Measurements from ENCODE around the gene NR2C2AP.
A peak's percentile ranks its signal among the peaks of the same experiment; 100 is the strongest.
"Not testable (repeated sequence)": the region's sequence is repeated elsewhere in the genome, so short reads cannot be mapped to it uniquely, and the experiment has no call there.

NR2C2AP gene

GRCh38 chr19:19226663-19227062, 23.4 kb upstream of the NR2C2AP start:
- no peak overlapping the region for H3K4me3 ChIP-seq (ENCODE audit: low read length)
- H3K4me2 ChIP-seq (ENCODE audit: low read length), result no peak overlapping the region
- no peak overlapping the region for H3K9ac ChIP-seq (ENCODE audit: low read depth, low read length)
- H3K27me3 ChIP-seq (ENCODE audit: control insufficient read depth, insufficient read depth, low read length), result peaks cover 74% of the 10 kb centered on the region
- H3K9me3 ChIP-seq (replicated peaks; ENCODE audit: low read length), result no peaks in the 10 kb centered on the region
- no peaks in the 10 kb centered on the region for H3K36me3 ChIP-seq (ENCODE audit: insufficient read depth, low read length)
- H3K4me1 ChIP-seq (ENCODE audit: control insufficient read depth, insufficient read depth, low read length), result no peaks in the 10 kb centered on the region

DNA sequence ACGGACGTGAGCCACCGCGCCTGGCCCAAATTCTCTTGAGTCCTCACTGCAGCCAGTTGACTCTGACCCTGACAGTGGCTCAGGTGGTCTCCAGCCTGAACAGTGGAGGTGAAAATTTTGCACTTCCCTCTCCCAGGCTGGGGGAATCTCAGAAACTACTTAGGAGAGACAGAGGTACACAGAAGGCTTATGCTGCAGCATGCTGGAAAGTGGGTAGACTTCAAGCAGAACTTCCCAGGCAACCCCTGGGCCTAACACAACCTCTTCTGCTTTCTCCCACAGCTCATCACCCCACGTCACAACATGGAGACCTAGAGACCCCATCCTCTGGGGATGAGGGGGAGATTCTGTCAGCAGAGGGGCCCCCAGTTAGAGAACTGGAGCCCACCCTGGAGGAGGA, 23.0 kb upstream of the NR2C2AP start:
- no peaks in the 10 kb centered on the region for H3K36me3 ChIP-seq (ENCODE audit: insufficient read depth, low read length)

GRCh38 chr19:19224852-19225494, 21.8 kb upstream of the NR2C2AP start:
- Histone ChIP-seq H3K27me3 (ENCODE audit: control insufficient read depth, insufficient read depth, low read length) (peaks cover 59% of the 10 kb centered on the region), H3K4me2 (ENCODE audit: low read length) (peak overlapping the region; percentile 81), H3K9ac (ENCODE audit: low read depth, low read length) (no peak overlapping the region), H3K9me3 (replicated peaks; ENCODE audit: low read length) (no peaks in the 10 kb centered on the region), H3K4me1 (ENCODE audit: control insufficient read depth, insufficient read depth, low read length) (no peaks in the 10 kb centered on the region), H3K36me3 (ENCODE audit: insufficient read depth, low read length) (no peaks in the 10 kb centered on the region), H3K4me3 (ENCODE audit: low read length) (peak overlapping the region; percentile 60)

More for the DNA sequence above, 23.0 kb upstream of the NR2C2AP start:
- Histone ChIP-seq H3K9me3 (replicated peaks; ENCODE audit: low read length) (no peaks in the 10 kb centered on the region), H3K4me2 (ENCODE audit: low read length) (no peak overlapping the region), H3K9ac (ENCODE audit: low read depth, low read length) (no peak overlapping the region), H3K27me3 (ENCODE audit: control insufficient read depth, insufficient read depth, low read length) (peaks cover 70% of the 10 kb centered on the region), H3K4me3 (ENCODE audit: low read length) (no peak overlapping the region), H3K4me1 (ENCODE audit: control insufficient read depth, insufficient read depth, low read length) (no peaks in the 10 kb centered on the region)

- H3K36me3 ChIP-seq (ENCODE audit: insufficient read depth, low read length), result no peaks in the 10 kb centered on the region
- peaks cover 55% of the 10 kb centered on the region for H3K27me3 ChIP-seq (ENCODE audit: control insufficient read depth, insufficient read depth, low read length)
- peak overlapping the region; percentile 60 for H3K4me3 ChIP-seq (ENCODE audit: low read length)
- no peak overlapping the region for H3K4me2 ChIP-seq (ENCODE audit: low read length)
- no peaks in the 10 kb centered on the region for H3K9me3 ChIP-seq (replicated peaks; ENCODE audit: low read length)
- H3K4me1 ChIP-seq (ENCODE audit: control insufficient read depth, insufficient read depth, low read length), result no peaks in the 10 kb centered on the region
- no peak overlapping the region for H3K9ac ChIP-seq (ENCODE audit: low read depth, low read length)
These were observed 21.1 kb upstream of the NR2C2AP start for GRCh38 chr19:19224150-19224851.

GRCh38 chr19:19223636-19224035, 20.4 kb upstream of the NR2C2AP start:
- no peaks in the 10 kb centered on the region for H3K9me3 ChIP-seq (replicated peaks; ENCODE audit: low read length)
- H3K27me3 ChIP-seq (ENCODE audit: control insufficient read depth, insufficient read depth, low read length), result peaks cover 50% of the 10 kb centered on the region
- no peaks in the 10 kb centered on the region for H3K4me1 ChIP-seq (ENCODE audit: control insufficient read depth, insufficient read depth, low read length)

DNA sequence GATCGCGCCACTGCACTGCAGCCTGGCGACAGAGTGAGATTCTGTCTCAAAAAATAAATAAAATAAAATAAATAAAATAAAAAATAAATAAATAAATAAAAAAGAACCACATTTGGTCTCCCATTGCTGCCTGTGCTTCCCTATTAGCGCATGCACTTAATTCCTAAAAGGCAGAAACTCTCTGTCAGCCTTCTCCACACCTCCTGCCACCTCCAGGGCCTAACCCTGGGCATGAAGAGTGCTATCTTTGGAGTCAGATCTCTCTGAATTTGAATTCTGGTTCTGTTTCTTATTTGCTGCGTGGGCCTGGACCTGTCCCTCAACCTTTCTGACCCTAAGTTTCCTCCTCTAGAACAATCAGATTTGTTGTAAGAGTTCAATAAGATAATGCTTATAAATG, 19.8 kb upstream of the NR2C2AP start:
- no peak overlapping the region for H3K4me2 ChIP-seq (ENCODE audit: low read length)
- no peaks in the 10 kb centered on the region for H3K9me3 ChIP-seq (replicated peaks; ENCODE audit: low read length)
- no peaks in the 10 kb centered on the region for H3K4me1 ChIP-seq (ENCODE audit: control insufficient read depth, insufficient read depth, low read length)
- H3K9ac ChIP-seq (ENCODE audit: low read depth, low read length), result no peak overlapping the region
- H3K27me3 ChIP-seq (ENCODE audit: control insufficient read depth, insufficient read depth, low read length), result peaks cover 45% of the 10 kb centered on the region
- no peak overlapping the region for H3K4me3 ChIP-seq (ENCODE audit: low read length)
- no peaks in the 10 kb centered on the region for H3K36me3 ChIP-seq (ENCODE audit: insufficient read depth, low read length)

More at GRCh38 chr19:19223636-19224035, 20.4 kb upstream of the NR2C2AP start:
- H3K4me3 ChIP-seq (ENCODE audit: low read length), result no peak overlapping the region
- no peak overlapping the region for H3K4me2 ChIP-seq (ENCODE audit: low read length)
- no peaks in the 10 kb centered on the region for H3K36me3 ChIP-seq (ENCODE audit: insufficient read depth, low read length)
- no peak overlapping the region for H3K9ac ChIP-seq (ENCODE audit: low read depth, low read length)

DNA sequence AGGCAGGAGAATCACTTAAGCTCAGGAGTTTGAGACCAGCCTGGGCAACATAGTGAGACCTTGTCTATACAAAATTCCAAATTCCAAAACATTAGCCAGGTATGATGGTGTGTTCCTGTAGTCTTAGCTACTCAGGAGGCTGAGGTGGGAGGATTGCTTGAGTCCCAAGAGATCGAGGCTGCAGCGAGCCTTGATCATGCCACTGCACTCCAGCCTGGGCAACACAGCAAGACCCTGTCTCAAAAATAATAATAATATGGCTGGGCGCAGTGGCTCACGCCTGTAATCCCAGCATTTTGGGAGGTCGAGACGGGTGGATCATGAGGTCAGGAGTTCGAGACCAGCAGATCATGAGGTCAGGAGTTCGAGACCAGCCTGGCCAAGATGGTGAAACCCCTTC, 17.8 kb upstream of the NR2C2AP start:
- not testable (repeated sequence) for H3K4me2 ChIP-seq (ENCODE audit: low read length); H3K9me3 ChIP-seq (replicated peaks; ENCODE audit: low read length); H3K36me3 ChIP-seq (ENCODE audit: insufficient read depth, low read length); H3K9ac ChIP-seq (ENCODE audit: low read depth, low read length); H3K4me3 ChIP-seq (ENCODE audit: low read length); H3K4me1 ChIP-seq (ENCODE audit: control insufficient read depth, insufficient read depth, low read length)
- H3K27me3 ChIP-seq (ENCODE audit: control insufficient read depth, insufficient read depth, low read length), result peaks cover 25% of the 10 kb centered on the region

DNA sequence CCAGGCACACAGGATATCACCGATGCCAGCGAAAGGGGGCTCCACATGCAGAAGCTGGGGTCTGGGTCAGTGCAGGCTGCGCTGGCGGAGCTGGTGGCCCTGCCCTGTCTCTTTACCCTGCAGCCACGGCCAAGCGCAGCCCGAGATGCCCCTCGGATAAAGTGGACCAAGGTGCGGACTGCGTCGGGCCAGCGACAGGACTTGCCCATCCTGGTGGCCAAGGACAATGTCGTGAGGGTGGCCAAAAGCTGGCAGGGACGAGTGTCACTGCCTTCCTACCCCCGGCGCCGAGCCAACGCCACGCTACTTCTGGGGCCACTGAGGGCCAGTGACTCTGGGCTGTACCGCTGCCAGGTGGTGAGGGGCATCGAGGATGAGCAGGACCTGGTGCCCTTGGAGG, 15.7 kb upstream of the NR2C2AP start:
- H3K4me1 ChIP-seq (ENCODE audit: control insufficient read depth, insufficient read depth, low read length), result no peaks in the 10 kb centered on the region
- no peak overlapping the region for H3K9ac ChIP-seq (ENCODE audit: low read depth, low read length)
- H3K27me3 ChIP-seq (ENCODE audit: control insufficient read depth, insufficient read depth, low read length), result peaks cover 9% of the 10 kb centered on the region
- H3K4me2 ChIP-seq (ENCODE audit: low read length), result no peak overlapping the region
- no peak overlapping the region for H3K4me3 ChIP-seq (ENCODE audit: low read length)
- no peaks in the 10 kb centered on the region for H3K36me3 ChIP-seq (ENCODE audit: insufficient read depth, low read length)
- no peaks in the 10 kb centered on the region for H3K9me3 ChIP-seq (replicated peaks; ENCODE audit: low read length)

DNA sequence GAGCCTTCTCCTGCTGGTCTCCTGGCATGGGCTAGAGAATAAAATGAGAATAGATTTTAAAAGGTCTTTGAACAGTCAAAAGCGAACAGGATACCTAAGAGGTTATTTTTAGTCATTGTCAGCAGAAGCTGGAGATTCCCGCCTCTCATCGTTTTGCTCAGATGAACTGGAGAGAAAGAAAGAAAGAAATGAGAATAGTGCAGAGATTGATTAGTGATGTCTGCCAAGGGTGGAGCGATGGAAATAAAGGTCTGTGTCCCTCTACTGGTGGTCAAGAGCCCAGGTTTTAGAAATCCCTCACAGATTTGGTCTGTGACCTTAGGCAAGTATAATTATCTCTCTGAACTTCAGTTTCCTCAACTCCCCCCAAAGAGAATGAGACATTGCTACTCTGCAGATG, 13.9 kb upstream of the NR2C2AP start:
- H3K4me2 ChIP-seq (ENCODE audit: low read length), result no peak overlapping the region
- H3K36me3 ChIP-seq (ENCODE audit: insufficient read depth, low read length), result no peaks in the 10 kb centered on the region
- no peak overlapping the region for H3K9ac ChIP-seq (ENCODE audit: low read depth, low read length)
- no peak overlapping the region for H3K4me3 ChIP-seq (ENCODE audit: low read length)
- H3K9me3 ChIP-seq (replicated peaks; ENCODE audit: low read length), result no peaks in the 10 kb centered on the region
- no peaks in the 10 kb centered on the region for H3K4me1 ChIP-seq (ENCODE audit: control insufficient read depth, insufficient read depth, low read length)
- peaks cover 19% of the 10 kb centered on the region for H3K27me3 ChIP-seq (ENCODE audit: control insufficient read depth, insufficient read depth, low read length)

GRCh38 chr19:19215792-19216191, 12.6 kb upstream of the NR2C2AP start:
- Histone ChIP-seq H3K9me3 (replicated peaks; ENCODE audit: low read length) (no peaks in the 10 kb centered on the region), H3K27me3 (ENCODE audit: control insufficient read depth, insufficient read depth, low read length) (peaks cover 26% of the 10 kb centered on the region), H3K4me2 (ENCODE audit: low read length) (no peak overlapping the region), H3K9ac (ENCODE audit: low read depth, low read length) (no peak overlapping the region), H3K4me1 (ENCODE audit: control insufficient read depth, insufficient read depth, low read length) (no peaks in the 10 kb centered on the region), H3K36me3 (ENCODE audit: insufficient read depth, low read length) (no peaks in the 10 kb centered on the region), H3K4me3 (ENCODE audit: low read length) (no peak overlapping the region)

- Histone ChIP-seq H3K27me3 (ENCODE audit: control insufficient read depth, insufficient read depth, low read length) (peaks cover 29% of the 10 kb centered on the region), H3K9me3 (replicated peaks; ENCODE audit: low read length) (no peaks in the 10 kb centered on the region), H3K4me3 (ENCODE audit: low read length) (no peak overlapping the region), H3K4me1 (ENCODE audit: control insufficient read depth, insufficient read depth, low read length) (no peaks in the 10 kb centered on the region), H3K4me2 (ENCODE audit: low read length) (no peak overlapping the region), H3K36me3 (ENCODE audit: insufficient read depth, low read length) (no peaks in the 10 kb centered on the region), H3K9ac (ENCODE audit: low read depth, low read length) (no peak overlapping the region)
These were observed 11.7 kb upstream of the NR2C2AP start for GRCh38 chr19:19214892-19215291.

DNA sequence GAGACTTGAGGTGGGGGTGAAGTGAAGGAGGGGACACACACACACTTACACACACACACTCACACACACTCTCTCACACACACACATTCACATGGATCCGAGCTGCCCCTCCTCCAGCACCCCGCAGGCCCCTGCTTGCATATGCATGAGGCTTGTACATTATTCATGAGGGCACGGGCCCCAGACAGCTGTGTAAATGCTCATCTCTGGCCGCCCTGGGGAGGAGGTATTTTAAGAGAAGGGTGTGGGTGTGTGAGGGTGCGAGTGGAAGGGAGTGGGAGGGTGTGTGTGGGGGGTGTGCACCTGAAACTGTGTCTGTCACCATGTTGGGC, 10.9 kb upstream of the NR2C2AP start:
- no peak overlapping the region for H3K4me2 ChIP-seq (ENCODE audit: low read length)
- H3K9ac ChIP-seq (ENCODE audit: low read depth, low read length), result no peak overlapping the region
- H3K9me3 ChIP-seq (replicated peaks; ENCODE audit: low read length), result no peaks in the 10 kb centered on the region
- H3K4me3 ChIP-seq (ENCODE audit: low read length), result no peak overlapping the region
- no peaks in the 10 kb centered on the region for H3K36me3 ChIP-seq (ENCODE audit: insufficient read depth, low read length)
- peaks cover 34% of the 10 kb centered on the region for H3K27me3 ChIP-seq (ENCODE audit: control insufficient read depth, insufficient read depth, low read length)
- H3K4me1 ChIP-seq (ENCODE audit: control insufficient read depth, insufficient read depth, low read length), result no peaks in the 10 kb centered on the region

All from skeletal muscle satellite cell (primary cell).